Smooth muscle cell of the brain vasculature (primary cell): Measurements from ENCODE around the gene EMP1.

ENCODE experiments used
- DNase-seq: peaks from one replicate; pipeline ENCODE4 v3.0.0-alpha.2; 2012; ENCODE audit warnings: low read depth, low spot score

The EMP1 gene

DNA sequence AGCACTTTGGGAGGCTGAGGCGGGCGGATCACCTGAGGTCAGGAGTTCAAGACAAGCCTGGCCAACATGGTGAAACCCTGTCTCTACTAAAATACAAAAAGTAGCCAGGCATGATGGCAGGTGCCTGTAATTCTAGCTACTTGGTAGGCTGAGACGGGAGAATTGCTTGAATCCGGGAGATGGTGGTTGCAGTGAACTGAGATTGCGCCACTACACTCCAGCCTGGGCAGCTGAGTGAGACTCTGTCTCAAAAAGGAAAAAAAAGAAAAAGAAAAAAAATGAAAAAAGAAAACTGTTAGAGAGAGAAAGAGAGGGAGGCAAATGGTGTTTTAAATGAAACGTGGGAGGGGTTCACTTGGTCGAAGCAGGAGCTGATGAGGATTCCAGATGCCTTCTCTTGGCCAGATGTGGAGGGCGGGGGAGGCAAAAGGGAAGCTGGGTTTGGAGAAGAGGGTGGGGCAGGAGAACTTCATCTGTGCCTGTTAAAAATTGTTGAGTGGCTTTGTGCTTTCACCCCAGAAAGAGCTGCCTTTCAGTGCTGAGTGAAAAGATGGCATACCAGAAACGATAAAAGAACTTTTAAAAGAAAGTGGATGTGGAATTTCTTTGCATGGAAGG lies 1.1 kb downstream of the EMP1 start:
- no peak for DNase-seq

DNA sequence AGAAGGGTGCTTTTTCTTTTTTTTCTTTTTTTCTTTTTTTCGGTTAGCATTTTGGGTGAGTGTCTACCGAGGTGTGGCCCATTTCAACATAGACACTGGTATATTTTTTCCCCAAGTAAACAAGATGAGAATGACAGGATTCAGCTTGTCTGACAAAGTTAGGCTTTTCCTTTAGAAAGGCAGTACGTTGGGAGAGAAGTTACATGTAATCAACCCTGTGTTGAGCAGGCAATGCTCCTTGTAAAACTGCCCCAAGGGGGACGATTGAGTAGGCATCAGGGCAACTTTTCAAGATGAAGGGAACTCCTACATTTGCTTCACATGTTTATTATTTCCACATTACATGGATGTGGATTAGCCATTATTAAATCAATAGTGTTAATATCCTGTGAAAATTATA lies 1.7 kb downstream of the EMP1 start:
- no peak for DNase-seq

GRCh38 chr12:13198876-13199275 lies 2.4 kb downstream of the EMP1 start:
- DNase-seq, result no peak

DNA sequence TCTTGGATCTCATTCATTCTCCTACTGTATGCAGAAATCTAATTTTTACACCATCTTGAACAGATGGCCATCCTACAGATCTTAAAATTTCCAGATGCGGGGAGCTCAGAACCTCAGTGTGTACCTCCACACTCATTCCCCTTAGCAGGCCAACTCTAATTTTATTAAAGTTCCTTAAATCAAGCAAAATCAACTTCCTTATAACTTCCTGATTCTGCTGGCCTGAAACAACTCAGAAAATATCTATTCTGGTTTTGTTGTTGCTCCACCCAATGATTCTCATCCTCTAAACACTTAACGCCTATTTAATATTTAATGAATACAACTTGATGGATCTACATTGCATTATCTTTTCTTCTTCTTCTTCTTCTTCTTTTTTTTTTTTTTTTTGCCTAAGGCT lies 3.1 kb downstream of the EMP1 start:
- no peak for DNase-seq

DNA sequence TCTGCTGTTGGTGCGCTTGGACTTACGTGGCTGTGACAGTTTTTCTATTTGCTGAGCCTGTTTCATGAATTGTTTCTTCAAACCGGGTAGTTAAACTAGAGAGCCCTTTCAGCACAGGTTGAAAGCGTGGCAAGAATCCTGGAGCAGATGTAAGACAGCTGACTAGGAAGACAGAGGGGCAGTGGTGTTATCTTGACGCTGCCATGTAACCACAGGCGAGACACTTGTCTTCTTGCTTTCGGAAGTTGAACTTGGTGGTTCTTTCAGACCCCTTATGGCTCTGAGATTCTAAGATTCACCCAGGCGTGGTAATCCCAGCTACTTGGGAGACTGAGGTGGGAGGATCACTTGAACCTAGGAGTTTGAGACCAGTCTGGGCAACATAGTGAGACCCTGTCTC lies 4.3 kb downstream of the EMP1 start:
- DNase-seq, result no peak

GRCh38 chr12:13203034-13203922 lies 6.8 kb downstream of the EMP1 start:
- no peak for DNase-seq

DNA sequence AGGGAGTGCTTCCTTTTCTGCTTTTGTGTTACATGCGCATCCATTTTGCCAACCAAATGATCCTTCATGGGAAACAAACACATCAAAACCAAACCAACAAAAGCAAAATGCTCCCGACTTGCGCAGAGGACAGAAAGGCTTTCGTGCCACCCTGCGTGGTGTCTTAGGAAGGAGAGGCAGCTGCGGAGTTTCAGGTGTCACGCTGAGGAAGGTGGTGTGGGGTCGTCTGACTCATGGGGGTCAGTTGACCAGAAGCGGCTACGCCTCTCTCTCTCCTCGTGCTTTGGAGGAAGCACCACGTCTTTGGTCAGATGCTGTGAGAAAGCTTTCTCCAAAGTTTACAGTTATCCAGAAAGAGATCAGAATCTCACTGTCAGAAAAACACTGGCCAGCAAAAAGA lies 7.9 kb downstream of the EMP1 start:
- DNase-seq, result peak; percentile 80

DNA sequence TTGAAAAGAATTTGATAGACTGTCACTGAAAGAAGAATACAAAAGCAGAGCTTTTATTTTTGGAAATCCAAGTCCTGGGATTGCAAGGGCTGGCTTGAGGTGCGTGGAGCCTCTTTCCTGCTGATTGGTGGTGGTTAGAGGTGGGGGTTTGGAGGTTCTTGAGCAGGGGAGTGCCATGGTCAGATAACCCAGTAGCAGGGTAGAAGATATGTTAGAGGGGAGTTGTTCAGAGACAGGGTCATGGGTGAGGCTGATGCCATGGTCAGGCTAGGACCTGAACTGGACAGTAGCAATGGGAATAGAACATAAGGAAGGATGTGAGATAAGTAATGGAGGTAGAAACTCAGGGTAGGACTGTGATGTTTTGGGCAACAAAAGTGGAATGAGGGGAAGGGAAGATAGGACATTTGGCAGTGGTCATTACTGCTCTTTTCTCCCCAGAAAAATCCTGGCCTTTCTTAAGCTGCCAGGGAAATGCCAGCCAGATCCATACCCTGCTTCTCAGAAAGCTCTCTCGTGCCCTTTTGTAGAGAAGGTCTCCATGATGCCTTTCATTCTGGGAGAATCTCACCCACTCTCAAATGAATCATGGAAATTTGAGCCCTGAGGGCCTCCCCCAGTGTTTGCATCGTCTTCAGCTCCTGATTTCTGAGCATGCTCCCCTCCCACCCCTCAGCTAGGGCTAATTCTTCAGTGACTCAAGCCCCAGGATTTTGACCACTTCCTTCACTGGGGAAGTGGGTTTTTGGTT lies 9.5 kb downstream of the EMP1 start:
- peak; percentile 83 for DNase-seq

GRCh38 chr12:13206560-13206897 lies 10.0 kb downstream of the EMP1 start:
- DNase-seq, result no peak

GRCh38 chr12:13208533-13209435 lies 12.3 kb downstream of the EMP1 start:
- no peak for DNase-seq

DNA sequence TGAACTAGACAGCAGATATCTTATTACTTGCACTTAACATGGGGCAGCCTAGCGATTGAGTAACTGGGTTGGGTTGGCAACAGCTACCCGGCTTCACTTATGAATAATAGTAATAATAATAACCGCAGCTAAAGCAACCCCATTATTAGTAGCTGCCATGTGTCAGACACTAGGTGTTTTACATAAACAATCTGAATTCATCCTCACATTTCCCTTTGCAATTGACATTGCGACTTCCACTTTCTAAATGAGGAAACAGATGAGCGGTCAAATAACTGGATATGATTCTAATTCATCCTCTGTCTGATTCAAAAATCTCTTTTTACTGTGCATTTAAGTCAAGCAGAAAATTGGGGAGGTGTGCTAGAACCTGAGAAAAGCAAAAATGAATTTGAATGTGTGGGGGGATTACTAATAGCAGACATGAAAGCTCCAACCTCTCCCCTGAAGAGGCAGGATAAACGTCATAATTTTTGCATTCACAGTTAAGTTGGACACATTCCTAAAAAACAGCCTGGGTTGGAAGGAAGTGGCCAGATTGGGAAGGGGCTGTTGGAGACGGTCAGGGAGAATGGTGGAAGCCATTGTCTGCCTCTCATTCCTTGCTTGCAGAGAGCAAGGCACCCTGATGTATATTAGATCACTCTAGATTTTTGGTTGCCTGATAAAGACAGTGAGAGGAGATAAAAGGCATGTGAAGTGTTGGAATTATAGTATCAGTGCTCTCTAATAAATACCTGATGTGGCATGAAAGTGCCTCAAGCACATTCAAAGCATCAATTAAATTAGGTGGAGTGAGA lies 13.1 kb downstream of the EMP1 start:
- no peak for DNase-seq

- no peak for DNase-seq
Observed at GRCh38 chr12:13210236-13211190, 14.0 kb downstream of the EMP1 start.

GRCh38 chr12:13211191-13211858 lies 14.8 kb downstream of the EMP1 start:
- DNase-seq, result no peak

DNA sequence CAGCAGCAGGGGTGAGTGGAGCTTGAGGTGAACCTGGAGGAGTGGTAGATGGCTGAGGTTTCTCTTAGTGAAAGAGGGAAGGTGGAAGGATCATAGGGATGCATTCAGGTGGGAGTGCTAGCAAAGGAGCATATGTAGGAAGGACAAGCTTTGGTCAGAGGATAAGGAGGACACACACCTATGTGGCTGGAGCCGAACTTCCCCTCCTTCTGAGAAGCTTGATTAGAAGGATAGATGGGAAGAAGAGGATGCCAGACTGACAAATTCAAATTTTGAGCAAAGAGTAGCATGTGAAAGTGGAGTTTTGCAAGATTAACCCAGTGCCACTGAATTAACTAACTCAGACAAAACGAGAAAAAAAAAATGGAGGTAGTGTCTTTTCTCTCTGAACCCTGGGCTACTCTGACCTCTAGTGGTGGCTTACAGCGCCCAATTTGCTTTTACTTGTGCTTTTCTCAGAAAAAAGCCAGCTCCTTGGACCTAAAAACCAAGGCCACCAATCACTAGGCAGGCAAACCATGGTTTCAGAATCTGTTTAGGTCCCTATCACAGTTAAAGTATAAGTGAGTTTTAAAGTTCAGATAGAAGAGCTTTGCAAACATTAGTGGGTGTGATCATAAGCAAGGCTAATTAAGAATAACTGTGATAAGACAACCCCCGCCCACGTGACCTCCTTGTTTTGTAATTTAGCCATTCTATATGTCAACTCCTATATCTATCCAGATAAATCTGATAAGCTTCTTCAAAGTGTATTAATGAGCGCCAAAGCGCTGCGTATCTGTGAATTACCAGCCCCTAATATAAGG lies 15.5 kb downstream of the EMP1 start:
- peak; percentile 66 for DNase-seq

DNA sequence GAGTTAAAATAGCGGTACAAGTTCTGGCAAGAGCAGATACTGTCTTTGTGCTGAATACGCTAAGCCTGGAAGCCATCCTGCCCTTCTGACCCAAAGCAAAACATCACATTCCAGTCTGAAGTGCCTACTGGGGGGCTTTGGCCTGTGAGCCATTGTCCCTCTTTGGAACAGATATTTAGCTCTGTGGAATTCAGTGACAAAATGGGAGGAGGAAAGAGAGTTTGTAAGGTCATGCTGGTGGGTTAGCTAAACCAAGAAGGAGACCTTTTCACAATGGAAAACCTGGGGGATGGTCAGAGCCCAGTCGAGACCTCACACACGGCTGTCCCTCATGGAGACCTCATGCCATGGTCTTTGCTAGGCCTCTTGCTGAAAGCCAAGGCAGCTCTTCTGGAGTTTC lies 18.5 kb downstream of the EMP1 start:
- DNase-seq, result no peak

DNA sequence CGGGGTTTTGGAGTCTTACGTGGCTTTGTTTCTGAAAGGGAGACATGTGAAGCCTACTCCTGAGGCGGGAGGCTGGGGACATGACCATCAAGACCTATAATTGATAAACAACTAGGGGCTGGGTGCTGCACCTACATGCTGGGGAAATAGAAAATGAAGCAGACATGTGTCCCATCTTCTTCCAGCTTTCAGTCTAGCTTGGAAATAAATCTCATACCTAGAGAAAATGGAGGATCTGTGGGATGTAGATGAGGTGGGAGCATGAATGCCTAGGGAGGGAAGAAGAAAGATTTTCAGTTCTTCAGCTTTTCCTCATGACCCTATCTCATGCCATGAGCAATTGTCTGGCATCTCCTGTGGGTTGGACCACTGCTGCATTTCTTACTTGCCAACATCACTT lies 22.1 kb downstream of the EMP1 start:
- no peak for DNase-seq

DNA sequence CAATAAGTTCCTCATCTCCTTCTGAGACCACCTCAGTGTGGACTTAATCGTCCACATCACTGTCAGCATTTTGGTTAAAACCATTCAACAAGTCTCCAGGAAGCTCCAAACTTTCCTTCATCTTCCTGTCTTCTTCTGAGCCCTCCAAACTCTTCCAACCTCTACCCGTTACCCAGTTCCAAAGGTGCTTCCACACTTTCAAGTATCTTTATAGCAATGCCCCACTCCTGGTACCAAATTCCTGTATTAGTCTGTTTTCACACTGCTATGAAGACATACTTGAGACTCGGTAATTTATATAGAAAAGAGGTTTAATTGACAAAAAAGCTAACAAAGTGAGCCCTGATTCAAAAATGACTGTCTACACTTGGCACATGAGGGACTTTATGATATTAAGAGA lies 22.8 kb downstream of the EMP1 start:
- DNase-seq, result no peak

GRCh38 chr12:13220838-13221237 lies 24.3 kb downstream of the EMP1 start:
- DNase-seq, result no peak
